Fibroblast of mammary gland (primary cell): ENCODE data around the gene C9orf78.

Experiments
- DNase-seq: peaks from one replicate; pipeline ENCODE4 v3.0.0-alpha.2; 2010; ENCODE audit warnings: low read depth
- H3K4me3 ChIP-seq: 2 replicates; pipeline ENCODE4 v1.5.1; 2011; ENCODE audit warnings: low read depth, mild to moderate bottlenecking, low read length, moderate library complexity; ENCODE audit not compliant: control insufficient read depth
- CTCF ChIP-seq: conservative IDR thresholded peaks from 2 replicates; pipeline ENCODE4 v1.5.1; 2011; ENCODE audit warnings: low read depth, low read length, inconsistent platforms; ENCODE audit not compliant: control insufficient read depth, insufficient read depth

C9orf78 gene

GRCh38 chr9:129866394-129867135 is 31.5 kb upstream of the C9orf78 start:
- no peak for DNase-seq
- H3K4me3 ChIP-seq = no peak overlapping the region
- TF ChIP-seq CTCF = no peak

- no peak for DNase-seq
- H3K4me3 ChIP-seq = no peak overlapping the region
- TF ChIP-seq CTCF = no peak
Observed at GRCh38 chr9:129865668-129866320, 30.7 kb upstream of the C9orf78 start.

GRCh38 chr9:129864991-129865647 is 30.0 kb upstream of the C9orf78 start:
- H3K4me3 ChIP-seq = no peak overlapping the region
- no peak for DNase-seq
- TF ChIP-seq CTCF = no peak

GRCh38 chr9:129863059-129863690 is 28.1 kb upstream of the C9orf78 start:
- no peak overlapping the region for H3K4me3 ChIP-seq
- peak; percentile 48 for DNase-seq

GRCh38 chr9:129861447-129861827 is 26.4 kb upstream of the C9orf78 start:
- DNase-seq = no peak
- H3K4me3 ChIP-seq = no peak overlapping the region
- no peak for TF ChIP-seq CTCF

More at GRCh38 chr9:129863059-129863690, 28.1 kb upstream of the C9orf78 start:
- TF ChIP-seq CTCF = no peak

- no peak for DNase-seq
- no peak overlapping the region for H3K4me3 ChIP-seq
- TF ChIP-seq CTCF = no peak
Observed at GRCh38 chr9:129860653-129861446, 25.8 kb upstream of the C9orf78 start.
